NB4 (cell line): ENCODE results near the gene RIPOR3.

Experiments used
- DNase-seq: peaks from one replicate; pipeline ENCODE4 v3.0.0; 2010; ENCODE audit warnings: low read depth
- H3K4me3 ChIP-seq: one replicate; pipeline ENCODE4 v1.5.1; 2011; ENCODE audit warnings: mild to moderate bottlenecking, low read depth, low read length, moderate library complexity
- MYC ChIP-seq: IDR thresholded peaks from 2 replicates; pipeline ENCODE4 v1.6.1; 2011; ENCODE audit warnings: low read depth, low read length
- POLR2A ChIP-seq: IDR thresholded peaks from 2 replicates; pipeline ENCODE4 v1.6.1; 2011; ENCODE audit warnings: mild to moderate bottlenecking; ENCODE audit not compliant: insufficient read length; ENCODE audit errors: extremely low read depth
- TF ChIP-seq, protein P1 (sequence below): IDR thresholded peaks from one replicate; pipeline ENCODE4 v1.5.1; 2012; ENCODE audit warnings: low read depth, low read length
- TF ChIP-seq, protein P2 (sequence below): IDR thresholded peaks from 2 replicates; pipeline ENCODE4 v1.6.1; 2011; ENCODE audit warnings: low read depth, low read length

RIPOR3 gene

DNA sequence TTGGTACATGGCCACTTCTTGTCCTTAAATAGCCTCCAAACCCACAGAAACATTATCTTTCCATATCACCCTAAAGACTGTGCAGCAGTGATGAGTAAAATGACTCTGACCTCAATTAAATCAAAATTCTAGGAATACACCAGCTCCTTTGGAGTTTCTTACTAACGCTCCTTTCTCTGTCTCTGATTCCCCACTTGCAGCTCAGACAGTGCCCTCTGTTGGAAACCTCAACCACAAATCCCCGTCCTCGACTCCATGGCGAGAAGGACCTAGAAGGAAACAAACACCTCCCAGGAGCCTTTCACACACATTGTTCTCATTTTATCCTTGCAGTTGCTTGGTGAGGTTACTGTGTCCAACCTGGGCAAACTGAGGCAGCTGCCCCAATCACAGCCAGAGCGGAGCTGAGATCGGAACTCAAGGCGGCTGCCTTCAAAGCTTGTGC is 22.3 kb upstream of the RIPOR3 start:
- H3K4me3 ChIP-seq, result no peak overlapping the region
- DNase-seq, result no peak
- TF ChIP-seq, protein P1, sequence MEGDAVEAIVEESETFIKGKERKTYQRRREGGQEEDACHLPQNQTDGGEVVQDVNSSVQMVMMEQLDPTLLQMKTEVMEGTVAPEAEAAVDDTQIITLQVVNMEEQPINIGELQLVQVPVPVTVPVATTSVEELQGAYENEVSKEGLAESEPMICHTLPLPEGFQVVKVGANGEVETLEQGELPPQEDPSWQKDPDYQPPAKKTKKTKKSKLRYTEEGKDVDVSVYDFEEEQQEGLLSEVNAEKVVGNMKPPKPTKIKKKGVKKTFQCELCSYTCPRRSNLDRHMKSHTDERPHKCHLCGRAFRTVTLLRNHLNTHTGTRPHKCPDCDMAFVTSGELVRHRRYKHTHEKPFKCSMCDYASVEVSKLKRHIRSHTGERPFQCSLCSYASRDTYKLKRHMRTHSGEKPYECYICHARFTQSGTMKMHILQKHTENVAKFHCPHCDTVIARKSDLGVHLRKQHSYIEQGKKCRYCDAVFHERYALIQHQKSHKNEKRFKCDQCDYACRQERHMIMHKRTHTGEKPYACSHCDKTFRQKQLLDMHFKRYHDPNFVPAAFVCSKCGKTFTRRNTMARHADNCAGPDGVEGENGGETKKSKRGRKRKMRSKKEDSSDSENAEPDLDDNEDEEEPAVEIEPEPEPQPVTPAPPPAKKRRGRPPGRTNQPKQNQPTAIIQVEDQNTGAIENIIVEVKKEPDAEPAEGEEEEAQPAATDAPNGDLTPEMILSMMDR, result peak; percentile 43
- TF ChIP-seq, protein P2, sequence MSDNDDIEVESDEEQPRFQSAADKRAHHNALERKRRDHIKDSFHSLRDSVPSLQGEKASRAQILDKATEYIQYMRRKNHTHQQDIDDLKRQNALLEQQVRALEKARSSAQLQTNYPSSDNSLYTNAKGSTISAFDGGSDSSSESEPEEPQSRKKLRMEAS, result no peak

DNA sequence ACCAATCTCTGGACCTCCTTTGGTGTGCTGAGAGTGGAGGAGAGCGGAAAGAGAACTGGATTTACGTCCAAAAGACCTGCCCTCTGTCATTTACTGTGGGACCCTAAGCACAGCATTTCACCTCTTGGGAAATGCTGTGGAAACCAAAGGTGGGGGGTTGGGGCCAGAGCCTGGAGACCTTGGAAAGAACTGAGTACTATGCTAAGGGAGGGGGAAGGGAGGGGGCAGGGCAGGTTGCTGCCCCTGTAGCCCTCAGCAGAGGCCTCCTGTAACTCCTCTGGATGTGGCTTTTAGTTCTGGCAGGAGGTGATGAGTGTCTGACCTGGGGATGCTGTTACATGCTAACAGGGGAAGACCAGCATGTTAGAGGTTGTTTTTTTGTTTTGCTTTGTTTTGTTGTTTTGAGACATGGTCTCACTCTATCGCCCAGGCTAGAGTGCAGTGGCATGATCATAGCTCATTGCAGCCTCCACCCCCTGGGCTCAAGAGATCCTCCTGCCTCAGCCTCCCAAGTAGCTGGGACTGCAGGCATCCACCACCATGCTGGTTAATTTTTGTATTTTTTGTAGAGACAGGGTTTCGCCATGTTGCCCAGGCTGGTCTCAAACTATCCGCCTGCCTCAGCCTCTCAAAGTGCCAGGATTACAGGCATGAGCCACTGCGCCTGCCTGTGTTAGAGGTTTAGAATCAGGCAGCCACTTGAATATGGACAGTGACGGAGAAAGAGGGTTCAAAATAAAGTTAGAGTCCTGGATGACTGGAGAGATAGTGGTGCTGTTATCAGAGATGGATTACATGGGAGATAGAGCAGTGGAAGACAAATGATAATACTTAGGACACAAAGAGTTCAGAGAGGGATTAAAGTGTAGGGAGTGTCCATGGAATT is 21.7 kb upstream of the RIPOR3 start:
- no peak for DNase-seq
- TF ChIP-seq MYC, result no peak
- no peak overlapping the region for H3K4me3 ChIP-seq

DNA sequence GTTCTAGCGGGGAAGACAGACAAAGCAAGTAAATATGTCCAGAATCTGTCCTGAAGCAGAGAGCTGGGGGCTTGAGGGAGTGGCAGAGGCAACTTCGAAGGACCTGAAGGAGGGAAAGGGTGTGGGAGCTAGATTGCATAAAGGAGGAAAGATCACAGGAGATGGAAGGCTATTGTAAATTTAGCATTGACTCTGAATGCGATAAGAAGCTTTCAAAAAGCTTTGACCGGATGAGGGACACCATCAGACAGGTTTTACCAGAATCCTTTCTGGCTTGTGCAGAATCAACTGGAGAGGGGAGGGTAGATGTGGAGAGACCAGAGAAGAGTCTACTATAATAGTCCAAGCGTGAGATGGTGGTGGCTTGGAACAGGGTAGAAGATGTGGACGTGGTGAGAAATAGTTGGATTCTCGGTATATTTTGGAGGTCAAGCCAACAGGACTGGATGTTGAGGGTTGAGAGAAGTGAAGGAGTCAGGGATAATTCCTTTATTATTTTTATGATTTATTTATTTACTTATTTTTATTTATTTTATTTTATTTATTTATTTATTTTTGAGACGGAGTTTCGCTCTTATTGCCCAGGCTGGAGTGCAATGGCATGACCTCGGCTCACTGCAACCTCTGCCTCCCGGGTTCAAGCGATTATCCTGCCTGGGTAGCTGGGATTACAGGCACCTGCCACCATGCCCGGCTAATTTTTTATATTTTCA is 19.9 kb upstream of the RIPOR3 start:
- TF ChIP-seq, protein P2, result no peak
- TF ChIP-seq, protein P1, result no peak
- no peak for TF ChIP-seq MYC
- no peak for TF ChIP-seq POLR2A
- no peak overlapping the region for H3K4me3 ChIP-seq
- DNase-seq, result no peak

DNA sequence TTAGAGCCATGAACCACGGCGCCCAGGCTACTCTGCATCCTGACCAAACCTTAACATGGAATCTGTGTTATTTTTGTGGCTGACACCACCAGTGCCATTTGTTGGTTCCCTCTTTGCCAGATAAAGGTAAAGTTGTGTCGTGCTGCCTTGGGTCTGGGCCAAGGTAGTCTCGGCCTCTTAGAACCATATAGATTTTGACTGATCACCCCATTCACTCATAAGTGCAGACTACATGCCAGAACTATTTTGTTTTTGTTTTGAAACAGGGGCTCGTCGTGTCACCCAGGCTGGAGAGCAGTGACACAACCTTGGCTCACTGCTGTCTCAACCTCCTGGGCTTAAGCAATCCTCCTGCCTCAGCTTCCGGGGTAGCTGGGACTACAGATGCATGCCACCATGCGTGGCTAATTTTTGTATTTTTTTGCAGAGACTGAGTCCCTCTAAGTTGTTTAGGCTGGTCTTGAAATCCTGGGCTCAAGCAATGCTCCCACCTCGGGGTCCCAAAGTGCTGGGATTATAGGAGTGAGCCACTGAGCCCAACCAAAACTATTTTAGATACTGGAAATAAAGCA is 19.2 kb upstream of the RIPOR3 start:
- peak overlapping the region; percentile 18 for H3K4me3 ChIP-seq
- TF ChIP-seq MYC, result peak; percentile 82
- TF ChIP-seq POLR2A, result no peak
- TF ChIP-seq, protein P2, result peak; percentile 72
- TF ChIP-seq, protein P1, result no peak
- DNase-seq, result peak; percentile 91

DNA sequence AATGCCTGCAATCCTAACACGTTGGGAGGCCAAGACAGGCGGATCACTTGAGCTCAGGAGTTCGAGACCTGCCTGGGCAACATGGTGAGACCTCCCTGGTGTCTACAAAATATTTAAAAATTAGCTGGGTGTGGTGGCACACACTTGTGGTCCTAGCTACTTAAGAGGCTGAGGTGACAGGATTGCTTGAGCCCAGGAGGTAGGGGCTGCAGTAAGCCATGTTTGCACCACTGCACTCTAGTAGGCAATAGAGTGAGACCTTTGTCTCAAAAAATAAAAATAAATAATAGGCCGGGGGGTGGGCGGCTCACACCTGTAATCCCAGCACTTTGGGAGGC is 18.3 kb upstream of the RIPOR3 start:
- no peak overlapping the region for H3K4me3 ChIP-seq
- TF ChIP-seq MYC (no peak), POLR2A (no peak)
- TF ChIP-seq, protein P1, result no peak
- TF ChIP-seq, protein P2, result no peak
- DNase-seq, result no peak
